Measurements from ENCODE around the gene HDAC2.

Gene HDAC2

DNA sequence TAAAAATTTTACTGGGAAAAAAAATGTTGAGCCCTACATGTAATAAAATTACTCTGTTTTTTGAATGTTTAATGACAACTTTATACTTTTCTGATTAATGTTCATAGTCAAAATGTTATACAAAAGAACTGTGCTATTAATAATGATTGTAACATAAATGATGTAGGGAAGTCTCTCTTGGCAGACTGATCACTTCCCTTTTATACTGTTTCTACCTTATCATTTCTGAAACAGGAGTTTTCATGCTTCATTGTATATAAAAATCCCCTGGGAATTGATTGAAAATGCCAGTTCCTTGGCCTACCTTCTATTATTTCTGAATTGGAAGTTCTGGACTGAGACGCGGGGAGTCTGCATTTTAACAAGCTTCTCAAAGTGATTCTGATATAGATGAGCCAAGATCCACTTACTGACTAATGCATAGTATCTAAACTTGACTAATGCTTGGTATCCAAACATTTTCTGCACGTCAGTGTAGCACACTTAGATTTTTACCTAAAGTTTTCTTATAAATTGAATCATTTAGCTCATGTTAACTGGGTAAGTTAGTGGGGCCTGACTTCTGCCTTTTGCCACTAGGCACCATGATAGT, 7.2 kb upstream of the HDAC2 start:
- no peak for ATAC-seq
- TF ChIP-seq, protein P1, sequence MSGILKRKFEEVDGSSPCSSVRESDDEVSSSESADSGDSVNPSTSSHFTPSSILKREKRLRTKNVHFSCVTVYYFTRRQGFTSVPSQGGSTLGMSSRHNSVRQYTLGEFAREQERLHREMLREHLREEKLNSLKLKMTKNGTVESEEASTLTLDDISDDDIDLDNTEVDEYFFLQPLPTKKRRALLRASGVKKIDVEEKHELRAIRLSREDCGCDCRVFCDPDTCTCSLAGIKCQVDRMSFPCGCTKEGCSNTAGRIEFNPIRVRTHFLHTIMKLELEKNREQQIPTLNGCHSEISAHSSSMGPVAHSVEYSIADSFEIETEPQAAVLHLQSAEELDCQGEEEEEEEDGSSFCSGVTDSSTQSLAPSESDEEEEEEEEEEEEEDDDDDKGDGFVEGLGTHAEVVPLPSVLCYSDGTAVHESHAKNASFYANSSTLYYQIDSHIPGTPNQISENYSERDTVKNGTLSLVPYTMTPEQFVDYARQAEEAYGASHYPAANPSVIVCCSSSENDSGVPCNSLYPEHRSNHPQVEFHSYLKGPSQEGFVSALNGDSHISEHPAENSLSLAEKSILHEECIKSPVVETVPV (CRISPR knock-in tag; IDR thresholded peaks at IDR 0.05): no peak
- TF ChIP-seq ZC3H10 (CRISPR knock-in tag; IDR thresholded peaks at IDR 0.05): no peak
- TF ChIP-seq, protein P2, sequence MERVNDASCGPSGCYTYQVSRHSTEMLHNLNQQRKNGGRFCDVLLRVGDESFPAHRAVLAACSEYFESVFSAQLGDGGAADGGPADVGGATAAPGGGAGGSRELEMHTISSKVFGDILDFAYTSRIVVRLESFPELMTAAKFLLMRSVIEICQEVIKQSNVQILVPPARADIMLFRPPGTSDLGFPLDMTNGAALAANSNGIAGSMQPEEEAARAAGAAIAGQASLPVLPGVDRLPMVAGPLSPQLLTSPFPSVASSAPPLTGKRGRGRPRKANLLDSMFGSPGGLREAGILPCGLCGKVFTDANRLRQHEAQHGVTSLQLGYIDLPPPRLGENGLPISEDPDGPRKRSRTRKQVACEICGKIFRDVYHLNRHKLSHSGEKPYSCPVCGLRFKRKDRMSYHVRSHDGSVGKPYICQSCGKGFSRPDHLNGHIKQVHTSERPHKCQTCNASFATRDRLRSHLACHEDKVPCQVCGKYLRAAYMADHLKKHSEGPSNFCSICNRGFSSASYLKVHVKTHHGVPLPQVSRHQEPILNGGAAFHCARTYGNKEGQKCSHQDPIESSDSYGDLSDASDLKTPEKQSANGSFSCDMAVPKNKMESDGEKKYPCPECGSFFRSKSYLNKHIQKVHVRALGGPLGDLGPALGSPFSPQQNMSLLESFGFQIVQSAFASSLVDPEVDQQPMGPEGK (CRISPR knock-in tag; IDR thresholded peaks at IDR 0.05; ENCODE audit: borderline replicate concordance): no peak
- TF ChIP-seq CSDC2 (CRISPR knock-in tag; IDR thresholded peaks at IDR 0.05): no peak
- no peak for TF ChIP-seq RARB (CRISPR knock-in tag; IDR thresholded peaks at IDR 0.05)
- no peak for TF ChIP-seq ZNF70 (CRISPR knock-in tag; IDR thresholded peaks at IDR 0.05)
- TF ChIP-seq PPARA (CRISPR knock-in tag; IDR thresholded peaks at IDR 0.05; ENCODE audit: borderline replicate concordance): no peak
- no peak for TF ChIP-seq SNAI2 (CRISPR knock-in tag; IDR thresholded peaks at IDR 0.05)
- no peak for TF ChIP-seq TCF4 (CRISPR knock-in tag; IDR thresholded peaks at IDR 0.05; ENCODE audit: borderline replicate concordance)
- no peak for TF ChIP-seq ZNF8 (CRISPR knock-in tag; IDR thresholded peaks at IDR 0.05)
- TF ChIP-seq ARNTL (CRISPR knock-in tag; IDR thresholded peaks at IDR 0.05; ENCODE audit: borderline replicate concordance, low read depth): no peak
- no peak for TF ChIP-seq ESRRG (CRISPR knock-in tag; IDR thresholded peaks at IDR 0.05)
- TF ChIP-seq, protein P3, sequence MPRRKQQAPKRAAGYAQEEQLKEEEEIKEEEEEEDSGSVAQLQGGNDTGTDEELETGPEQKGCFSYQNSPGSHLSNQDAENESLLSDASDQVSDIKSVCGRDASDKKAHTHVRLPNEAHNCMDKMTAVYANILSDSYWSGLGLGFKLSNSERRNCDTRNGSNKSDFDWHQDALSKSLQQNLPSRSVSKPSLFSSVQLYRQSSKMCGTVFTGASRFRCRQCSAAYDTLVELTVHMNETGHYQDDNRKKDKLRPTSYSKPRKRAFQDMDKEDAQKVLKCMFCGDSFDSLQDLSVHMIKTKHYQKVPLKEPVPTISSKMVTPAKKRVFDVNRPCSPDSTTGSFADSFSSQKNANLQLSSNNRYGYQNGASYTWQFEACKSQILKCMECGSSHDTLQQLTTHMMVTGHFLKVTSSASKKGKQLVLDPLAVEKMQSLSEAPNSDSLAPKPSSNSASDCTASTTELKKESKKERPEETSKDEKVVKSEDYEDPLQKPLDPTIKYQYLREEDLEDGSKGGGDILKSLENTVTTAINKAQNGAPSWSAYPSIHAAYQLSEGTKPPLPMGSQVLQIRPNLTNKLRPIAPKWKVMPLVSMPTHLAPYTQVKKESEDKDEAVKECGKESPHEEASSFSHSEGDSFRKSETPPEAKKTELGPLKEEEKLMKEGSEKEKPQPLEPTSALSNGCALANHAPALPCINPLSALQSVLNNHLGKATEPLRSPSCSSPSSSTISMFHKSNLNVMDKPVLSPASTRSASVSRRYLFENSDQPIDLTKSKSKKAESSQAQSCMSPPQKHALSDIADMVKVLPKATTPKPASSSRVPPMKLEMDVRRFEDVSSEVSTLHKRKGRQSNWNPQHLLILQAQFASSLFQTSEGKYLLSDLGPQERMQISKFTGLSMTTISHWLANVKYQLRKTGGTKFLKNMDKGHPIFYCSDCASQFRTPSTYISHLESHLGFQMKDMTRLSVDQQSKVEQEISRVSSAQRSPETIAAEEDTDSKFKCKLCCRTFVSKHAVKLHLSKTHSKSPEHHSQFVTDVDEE (CRISPR knock-in tag; IDR thresholded peaks at IDR 0.05): no peak
- TF ChIP-seq ISL1 (CRISPR knock-in tag; IDR thresholded peaks at IDR 0.05): no peak
- TF ChIP-seq TOX (CRISPR knock-in tag; IDR thresholded peaks at IDR 0.05; ENCODE audit: borderline replicate concordance): no peak
- TF ChIP-seq GLIS3 (CRISPR knock-in tag; IDR thresholded peaks at IDR 0.05): no peak

DNA sequence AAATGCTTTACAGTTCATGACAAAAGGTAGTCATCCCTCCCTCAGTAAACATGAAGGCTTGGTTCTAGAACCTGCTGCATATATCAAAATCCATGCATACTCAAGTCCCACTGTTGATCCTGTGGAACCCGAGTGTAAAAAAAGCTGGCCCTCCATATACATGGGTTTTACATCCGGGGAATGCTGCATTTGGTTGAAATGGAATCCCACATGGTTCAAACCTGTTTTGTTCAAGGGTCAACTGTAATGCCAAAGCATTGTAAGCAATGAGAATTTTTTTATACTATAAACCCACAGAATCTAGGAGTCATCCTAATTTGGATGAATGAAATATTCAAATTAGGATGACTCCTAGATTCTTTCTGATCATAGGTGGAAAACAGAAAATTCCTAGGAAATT, 5.9 kb upstream of the HDAC2 start:
- ATAC-seq: no peak
- TF ChIP-seq ISL1 (CRISPR knock-in tag; IDR thresholded peaks at IDR 0.05): no peak
- no peak for TF ChIP-seq CSDC2 (CRISPR knock-in tag; IDR thresholded peaks at IDR 0.05)
- TF ChIP-seq ZFP30 (CRISPR knock-in tag; IDR thresholded peaks at IDR 0.05): no peak
- TF ChIP-seq, protein P4, sequence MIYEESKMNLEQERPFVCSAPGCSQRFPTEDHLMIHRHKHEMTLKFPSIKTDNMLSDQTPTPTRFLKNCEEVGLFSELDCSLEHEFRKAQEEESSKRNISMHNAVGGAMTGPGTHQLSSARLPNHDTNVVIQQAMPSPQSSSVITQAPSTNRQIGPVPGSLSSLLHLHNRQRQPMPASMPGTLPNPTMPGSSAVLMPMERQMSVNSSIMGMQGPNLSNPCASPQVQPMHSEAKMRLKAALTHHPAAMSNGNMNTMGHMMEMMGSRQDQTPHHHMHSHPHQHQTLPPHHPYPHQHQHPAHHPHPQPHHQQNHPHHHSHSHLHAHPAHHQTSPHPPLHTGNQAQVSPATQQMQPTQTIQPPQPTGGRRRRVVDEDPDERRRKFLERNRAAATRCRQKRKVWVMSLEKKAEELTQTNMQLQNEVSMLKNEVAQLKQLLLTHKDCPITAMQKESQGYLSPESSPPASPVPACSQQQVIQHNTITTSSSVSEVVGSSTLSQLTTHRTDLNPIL (CRISPR knock-in tag; IDR thresholded peaks at IDR 0.05; ENCODE audit: low read depth): no peak
- no peak for TF ChIP-seq ZFP3 (CRISPR knock-in tag; IDR thresholded peaks at IDR 0.05)

DNA sequence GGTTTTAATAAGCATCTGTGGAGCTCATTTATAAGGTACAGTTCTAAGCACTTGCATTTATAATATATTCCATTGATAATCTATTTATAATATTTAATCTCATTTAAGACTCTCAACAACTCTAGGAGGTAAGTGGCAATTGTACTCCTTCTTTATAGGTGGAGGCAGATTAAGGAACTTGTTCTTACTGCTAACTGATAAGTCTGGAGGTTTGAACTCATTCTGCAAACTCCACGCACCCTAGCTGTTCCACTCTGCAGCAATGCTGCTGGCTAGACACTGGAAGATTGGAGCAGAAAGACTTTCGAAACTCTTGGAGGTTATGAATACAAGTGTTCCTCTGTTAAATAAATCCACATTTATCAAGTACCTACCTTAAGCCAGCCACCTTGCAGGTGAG, 793 bp upstream of the HDAC2 start:
- TF ChIP-seq, protein P3 (CRISPR knock-in tag; IDR thresholded peaks at IDR 0.05): no peak
- TF ChIP-seq, protein P1 (CRISPR knock-in tag; IDR thresholded peaks at IDR 0.05): no peak
- TF ChIP-seq, protein P5, sequence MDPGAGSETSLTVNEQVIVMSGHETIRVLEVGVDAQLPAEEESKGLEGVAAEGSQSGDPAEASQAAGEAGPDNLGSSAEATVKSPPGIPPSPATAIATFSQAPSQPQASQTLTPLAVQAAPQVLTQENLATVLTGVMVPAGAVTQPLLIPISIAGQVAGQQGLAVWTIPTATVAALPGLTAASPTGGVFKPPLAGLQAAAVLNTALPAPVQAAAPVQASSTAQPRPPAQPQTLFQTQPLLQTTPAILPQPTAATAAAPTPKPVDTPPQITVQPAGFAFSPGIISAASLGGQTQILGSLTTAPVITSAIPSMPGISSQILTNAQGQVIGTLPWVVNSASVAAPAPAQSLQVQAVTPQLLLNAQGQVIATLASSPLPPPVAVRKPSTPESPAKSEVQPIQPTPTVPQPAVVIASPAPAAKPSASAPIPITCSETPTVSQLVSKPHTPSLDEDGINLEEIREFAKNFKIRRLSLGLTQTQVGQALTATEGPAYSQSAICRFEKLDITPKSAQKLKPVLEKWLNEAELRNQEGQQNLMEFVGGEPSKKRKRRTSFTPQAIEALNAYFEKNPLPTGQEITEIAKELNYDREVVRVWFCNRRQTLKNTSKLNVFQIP (CRISPR knock-in tag; IDR thresholded peaks at IDR 0.05; ENCODE audit: borderline replicate concordance, low read depth): no peak

More for the DNA sequence above, 793 bp upstream of the HDAC2 start:
- no peak for ATAC-seq

Data from SK-N-SH treated with all-trans-retinoic acid at 6 μM for 48 hours (cell line).